Hepatocyte (in vitro differentiated cells): Measurements from ENCODE around the gene KIF26B.

Source experiments
- EZH2 ChIP-seq: fragments of 200-600 bp; sonication (generic); IDR thresholded peaks from 2 replicates; pipeline ENCODE4 v1.6.1; 2016; ENCODE audit warnings: antibody characterized with exemption, mild to moderate bottlenecking, borderline replicate concordance
- TF ChIP-seq, protein P1 (sequence below): fragments of 200-600 bp; sonication (generic); IDR thresholded peaks from 2 replicates; pipeline ENCODE4 v1.5.1; 2016; ENCODE audit warnings: antibody characterized with exemption, mild to moderate bottlenecking; ENCODE audit not compliant: poor library complexity

DNA sequence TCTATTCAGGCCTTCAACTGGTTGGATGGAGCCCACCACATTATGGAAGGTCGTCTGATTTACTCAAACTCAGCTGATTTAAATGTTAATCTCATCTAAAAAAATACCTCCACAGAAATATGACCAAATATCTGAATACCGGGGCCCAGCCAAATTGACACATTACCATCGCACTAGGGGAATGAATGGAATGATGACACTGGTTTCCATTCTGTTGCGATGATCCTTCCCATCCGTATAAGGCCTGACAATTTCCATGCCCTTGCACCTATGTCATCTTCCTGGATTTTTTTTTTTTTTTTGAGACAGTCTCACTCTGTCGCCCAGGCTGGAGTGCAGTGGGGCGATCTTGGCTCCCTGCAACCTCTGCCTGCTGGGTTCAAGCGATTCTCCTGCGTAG is 397.5 kb downstream of the KIF26B start:
- TF ChIP-seq, protein P1, sequence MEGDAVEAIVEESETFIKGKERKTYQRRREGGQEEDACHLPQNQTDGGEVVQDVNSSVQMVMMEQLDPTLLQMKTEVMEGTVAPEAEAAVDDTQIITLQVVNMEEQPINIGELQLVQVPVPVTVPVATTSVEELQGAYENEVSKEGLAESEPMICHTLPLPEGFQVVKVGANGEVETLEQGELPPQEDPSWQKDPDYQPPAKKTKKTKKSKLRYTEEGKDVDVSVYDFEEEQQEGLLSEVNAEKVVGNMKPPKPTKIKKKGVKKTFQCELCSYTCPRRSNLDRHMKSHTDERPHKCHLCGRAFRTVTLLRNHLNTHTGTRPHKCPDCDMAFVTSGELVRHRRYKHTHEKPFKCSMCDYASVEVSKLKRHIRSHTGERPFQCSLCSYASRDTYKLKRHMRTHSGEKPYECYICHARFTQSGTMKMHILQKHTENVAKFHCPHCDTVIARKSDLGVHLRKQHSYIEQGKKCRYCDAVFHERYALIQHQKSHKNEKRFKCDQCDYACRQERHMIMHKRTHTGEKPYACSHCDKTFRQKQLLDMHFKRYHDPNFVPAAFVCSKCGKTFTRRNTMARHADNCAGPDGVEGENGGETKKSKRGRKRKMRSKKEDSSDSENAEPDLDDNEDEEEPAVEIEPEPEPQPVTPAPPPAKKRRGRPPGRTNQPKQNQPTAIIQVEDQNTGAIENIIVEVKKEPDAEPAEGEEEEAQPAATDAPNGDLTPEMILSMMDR = no peak
- no peak for TF ChIP-seq EZH2
